ENCODE data around the gene ARHGAP15. TPM values are rescaled to one million over a fixed set of nuclear protein-coding genes. Genes with fewer than 3 reads are reported as not detected.

ARHGAP15 gene
- total and polyA plus RNA-seq, 4 donors, result 3.8 to 17.9 (median 13.2) TPM

GRCh38 chr2:143482771-143483170 lies 353.6 kb downstream of the ARHGAP15 start (continued):
- no peak for TF ChIP-seq CTCF (IDR thresholded peaks at IDR 0.05; ENCODE audit: low read depth, low read length, missing input control)

DNA sequence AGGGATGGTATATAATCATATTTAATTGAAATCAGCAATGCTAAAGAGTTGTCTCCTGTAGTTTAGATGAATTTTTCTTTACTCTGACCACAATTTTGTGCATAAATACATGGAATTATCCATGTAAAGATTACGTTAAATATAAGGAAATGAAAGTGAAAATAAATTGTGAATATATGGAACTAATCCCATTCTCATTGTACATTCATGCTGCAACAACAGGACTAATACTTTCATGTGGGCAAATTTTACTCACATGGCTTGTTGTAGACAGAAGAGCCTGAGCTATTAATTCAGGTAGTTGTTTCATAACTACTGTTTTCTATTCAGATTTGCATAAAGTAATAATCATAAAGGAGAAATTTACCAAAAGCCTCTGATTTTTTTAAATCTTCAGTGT lies 357.8 kb downstream of the ARHGAP15 start:
- DNase-seq (ENCODE audit: low spot score), result no peak
- Histone ChIP-seq H3K4me1 (ENCODE audit: control insufficient read depth in 4 of 4, insufficient read depth in 4 of 4, low read length in 3 of 4) (no peaks in the 10 kb centered on the region), H3K9me3 (ENCODE audit: control insufficient read depth in 4 of 4, low read length in 3 of 4) (no peaks in the 10 kb centered on the region), H3K36me3 (ENCODE audit: control insufficient read depth in 4 of 4, insufficient read depth in 3 of 4, low read depth in 1 of 4, low read length in 3 of 4) (no peaks in the 10 kb centered on the region), H3K9ac (ENCODE audit: low read depth in 1 of 2, low read length in 2 of 2) (no peak overlapping the region), H3K4me3 (ENCODE audit: low read depth in 1 of 3, low read length in 3 of 3) (no peak overlapping the region), H3K27ac (ENCODE audit: low read depth in 1 of 2, low read length in 2 of 2) (no peak overlapping the region), H3K27me3 (ENCODE audit: control insufficient read depth in 4 of 4, insufficient read depth in 4 of 4, low read length in 3 of 4) (no peaks in the 10 kb centered on the region)
- TF ChIP-seq YY1 (IDR thresholded peaks at IDR 0.05), result no peak
- no peak for TF ChIP-seq FOXA1 (IDR thresholded peaks at IDR 0.05)
- no peak for TF ChIP-seq ATF3 (IDR thresholded peaks at IDR 0.05)
- no peak for TF ChIP-seq JUND (IDR thresholded peaks at IDR 0.05)
- WGBS, result 54% methylated on average over 1 of the region's 1 CpG

DNA sequence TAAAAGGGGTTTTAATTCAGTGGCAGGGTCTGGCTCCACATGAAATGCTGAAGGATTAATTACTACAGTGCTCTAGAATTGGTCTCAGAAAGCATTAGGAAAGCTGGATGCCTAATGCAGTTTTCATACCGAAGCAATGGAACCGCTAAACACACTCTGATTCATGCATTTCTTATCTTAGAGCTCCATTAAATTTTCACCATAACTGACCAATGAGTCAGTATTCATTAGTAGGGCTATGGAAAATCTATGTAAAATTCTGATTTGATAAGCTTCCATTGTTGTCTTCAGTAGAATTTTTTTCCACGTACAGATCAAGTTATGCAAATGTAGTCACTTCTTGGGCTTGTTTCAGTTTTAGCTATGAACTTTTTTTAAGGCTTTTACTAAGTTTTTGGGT lies 359.9 kb downstream of the ARHGAP15 start:
- no peaks in the 10 kb centered on the region for H3K27me3 ChIP-seq (ENCODE audit: control insufficient read depth in 4 of 4, insufficient read depth in 4 of 4, low read length in 3 of 4)
- no peaks in the 10 kb centered on the region for H3K4me1 ChIP-seq (ENCODE audit: control insufficient read depth in 4 of 4, insufficient read depth in 4 of 4, low read length in 3 of 4)
- TF ChIP-seq FOXA1 (IDR thresholded peaks at IDR 0.05) (no peak), HNF4G (IDR thresholded peaks at IDR 0.05) (no peak), EGR1 (IDR thresholded peaks at IDR 0.05; ENCODE audit: low read depth in 2 of 2) (no peak), FOXA2 (IDR thresholded peaks at IDR 0.05) (no peak), NR2F2 (IDR thresholded peaks at IDR 0.05) (no peak), SP1 (IDR thresholded peaks at IDR 0.05) (no peak), RXRA (IDR thresholded peaks at IDR 0.05) (no peak), YY1 (IDR thresholded peaks at IDR 0.05) (no peak), HNF4A (conservative IDR thresholded peaks at IDR 0.05) (no peak), GABPA (IDR thresholded peaks at IDR 0.05 in 1 of 2, conservative IDR thresholded peaks at IDR 0.05 in 1 of 2) (no peak), REST (IDR thresholded peaks at IDR 0.05) (no peak), CTCF (IDR thresholded peaks at IDR 0.05; ENCODE audit: low read depth, low read length, missing input control) (no peak), RAD21 (IDR thresholded peaks at IDR 0.05) (no peak), TAF1 (conservative IDR thresholded peaks at IDR 0.05) (no peak), JUND (IDR thresholded peaks at IDR 0.05) (no peak), ATF3 (IDR thresholded peaks at IDR 0.05) (no peak), ZBTB33 (IDR thresholded peaks at IDR 0.05) (no peak)
- TF ChIP-seq, protein P1, sequence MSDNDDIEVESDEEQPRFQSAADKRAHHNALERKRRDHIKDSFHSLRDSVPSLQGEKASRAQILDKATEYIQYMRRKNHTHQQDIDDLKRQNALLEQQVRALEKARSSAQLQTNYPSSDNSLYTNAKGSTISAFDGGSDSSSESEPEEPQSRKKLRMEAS (IDR thresholded peaks at IDR 0.05), result no peak
- no peak overlapping the region for H3K4me3 ChIP-seq (ENCODE audit: low read depth in 1 of 3, low read length in 3 of 3)
- H3K27ac ChIP-seq (ENCODE audit: low read depth in 1 of 2, low read length in 2 of 2), result no peak overlapping the region
- no peak for DNase-seq (ENCODE audit: low spot score)
- peaks cover 0 to 4% (median 0%) of the 10 kb centered on the region in 4 donors for H3K9me3 ChIP-seq (ENCODE audit: control insufficient read depth in 4 of 4, low read length in 3 of 4)
- no peaks in the 10 kb centered on the region for H3K36me3 ChIP-seq (ENCODE audit: control insufficient read depth in 4 of 4, insufficient read depth in 3 of 4, low read depth in 1 of 4, low read length in 3 of 4)
- 79% methylated on average over 3 of the region's 3 CpGs for WGBS
- no peak overlapping the region for H3K9ac ChIP-seq (ENCODE audit: low read depth in 1 of 2, low read length in 2 of 2)

Measured in liver (tissue), 9 donors.